Chondrocyte (in vitro differentiated cells): ENCODE results near the gene HBS1L. TPM values are rescaled to one million over a fixed set of nuclear protein-coding genes. Genes with fewer than 3 reads are reported as not detected.

Source experiments
- DNase-seq: peaks from one replicate; pipeline ENCODE4 v3.0.0; 2021; ENCODE audit warnings: mixed read lengths, low spot score
- H3K27ac Mint-ChIP-seq: one replicate; pipeline ENCODE4 v1.8.0; 2021; ENCODE audit warnings: mild to moderate bottlenecking, moderate library complexity, mixed read lengths; ENCODE audit not compliant: unreplicated experiment
- H3K27me3 Mint-ChIP-seq: 2 replicates; pipeline ENCODE4 v1.8.0; 2021; ENCODE audit warnings: low read depth, mixed read lengths
- H3K36me3 Mint-ChIP-seq: 2 replicates; pipeline ENCODE4 v1.8.0; 2021; ENCODE audit warnings: low read depth, mixed read lengths
- H3K4me1 Mint-ChIP-seq: 2 replicates; pipeline ENCODE4 v1.8.0; 2021; ENCODE audit warnings: low read depth, mild to moderate bottlenecking, mixed read lengths
- H3K4me3 Mint-ChIP-seq: one replicate; pipeline ENCODE4 v1.8.0; 2021; ENCODE audit warnings: mild to moderate bottlenecking, moderate library complexity, mixed read lengths; ENCODE audit not compliant: unreplicated experiment
- H3K9me3 Mint-ChIP-seq: 2 replicates; pipeline ENCODE4 v1.8.0; 2021; ENCODE audit warnings: low read depth, mixed read lengths
- CTCF ChIP-seq: fragments of 200-600 bp; sonication (generic); IDR thresholded peaks from 2 replicates; pipeline ENCODE4 v1.5.0; 2021; ENCODE audit warnings: antibody characterized with exemption, mild to moderate bottlenecking, moderate library complexity
- total RNA-seq: library from RNA; stranded (reverse); gene quantifications from 3 replicates; pipeline ENCODE4 v1.2.1, GENCODE V29; 2021

Gene HBS1L
- total RNA-seq, 1 donor from 2014 or later, result 70.4 TPM

- no peak overlapping the region for H3K27ac Mint-ChIP-seq
- H3K9me3 Mint-ChIP-seq, result peaks cover 11% of the 10 kb centered on the region
- no peaks in the 10 kb centered on the region for H3K27me3 Mint-ChIP-seq
- no peak for TF ChIP-seq CTCF
- H3K4me1 Mint-ChIP-seq, result no peaks in the 10 kb centered on the region
- DNase-seq, result no peak
- H3K36me3 Mint-ChIP-seq, result peaks cover 30% of the 10 kb centered on the region
- H3K4me3 Mint-ChIP-seq, result no peak overlapping the region
These were observed 95.0 kb downstream of the HBS1L start for GRCh38 chr6:134959603-134960002.

GRCh38 chr6:134956676-134957075 is 97.9 kb downstream of the HBS1L start:
- no peak for DNase-seq
- Mint-ChIP-seq H3K27ac (no peak overlapping the region), H3K27me3 (no peaks in the 10 kb centered on the region), H3K4me1 (no peaks in the 10 kb centered on the region), H3K36me3 (peaks cover 14% of the 10 kb centered on the region), H3K9me3 (peaks cover 11% of the 10 kb centered on the region), H3K4me3 (no peak overlapping the region)
- TF ChIP-seq CTCF, result no peak

- peaks cover 7% of the 10 kb centered on the region for H3K36me3 Mint-ChIP-seq
- H3K4me1 Mint-ChIP-seq, result no peaks in the 10 kb centered on the region
- H3K4me3 Mint-ChIP-seq, result no peak overlapping the region
- H3K27ac Mint-ChIP-seq, result no peak overlapping the region
- peaks cover 11% of the 10 kb centered on the region for H3K9me3 Mint-ChIP-seq
- no peak for TF ChIP-seq CTCF
- H3K27me3 Mint-ChIP-seq, result no peaks in the 10 kb centered on the region
- no peak for DNase-seq
These were observed 98.6 kb downstream of the HBS1L start for GRCh38 chr6:134956032-134956431.

DNA sequence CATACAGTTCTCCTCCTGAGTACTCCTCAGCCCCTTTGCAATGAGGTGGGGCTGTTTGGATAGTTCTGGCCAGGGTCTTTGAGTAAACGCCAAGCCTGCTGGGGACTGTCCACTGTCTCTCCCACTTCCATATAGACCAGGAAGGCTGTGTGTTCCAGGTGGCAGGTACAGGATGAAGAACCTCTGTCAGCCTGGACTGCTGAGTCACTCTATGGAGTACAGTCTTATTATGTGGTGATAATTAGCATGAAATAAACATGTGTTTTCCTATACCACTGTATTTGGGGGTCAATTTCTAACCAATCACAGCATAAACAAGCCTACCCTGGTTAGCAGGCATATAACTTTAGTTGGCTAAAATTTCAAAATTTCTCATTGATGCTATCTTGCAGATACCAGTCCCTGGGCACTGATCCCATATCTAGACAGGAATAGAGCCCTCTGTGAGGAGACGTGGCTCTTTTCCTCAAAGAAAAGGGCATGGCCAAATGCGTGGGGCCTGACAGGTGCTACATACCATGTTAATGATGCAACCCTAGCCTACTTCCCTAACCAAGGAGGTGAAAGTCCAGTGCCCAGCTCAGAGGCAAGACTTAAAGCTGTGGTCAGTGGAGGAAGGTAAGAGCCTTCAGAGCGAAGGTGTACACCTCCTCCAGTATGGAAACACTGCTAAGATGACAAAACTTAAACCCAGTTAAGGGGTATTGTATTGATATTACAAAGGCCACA is 100.2 kb downstream of the HBS1L start:
- Mint-ChIP-seq H3K27me3 (no peaks in the 10 kb centered on the region), H3K4me3 (no peak overlapping the region), H3K9me3 (peaks cover 3% of the 10 kb centered on the region), H3K27ac (no peak overlapping the region), H3K4me1 (no peaks in the 10 kb centered on the region), H3K36me3 (peaks cover 4% of the 10 kb centered on the region)
- no peak for TF ChIP-seq CTCF
- DNase-seq, result no peak

DNA sequence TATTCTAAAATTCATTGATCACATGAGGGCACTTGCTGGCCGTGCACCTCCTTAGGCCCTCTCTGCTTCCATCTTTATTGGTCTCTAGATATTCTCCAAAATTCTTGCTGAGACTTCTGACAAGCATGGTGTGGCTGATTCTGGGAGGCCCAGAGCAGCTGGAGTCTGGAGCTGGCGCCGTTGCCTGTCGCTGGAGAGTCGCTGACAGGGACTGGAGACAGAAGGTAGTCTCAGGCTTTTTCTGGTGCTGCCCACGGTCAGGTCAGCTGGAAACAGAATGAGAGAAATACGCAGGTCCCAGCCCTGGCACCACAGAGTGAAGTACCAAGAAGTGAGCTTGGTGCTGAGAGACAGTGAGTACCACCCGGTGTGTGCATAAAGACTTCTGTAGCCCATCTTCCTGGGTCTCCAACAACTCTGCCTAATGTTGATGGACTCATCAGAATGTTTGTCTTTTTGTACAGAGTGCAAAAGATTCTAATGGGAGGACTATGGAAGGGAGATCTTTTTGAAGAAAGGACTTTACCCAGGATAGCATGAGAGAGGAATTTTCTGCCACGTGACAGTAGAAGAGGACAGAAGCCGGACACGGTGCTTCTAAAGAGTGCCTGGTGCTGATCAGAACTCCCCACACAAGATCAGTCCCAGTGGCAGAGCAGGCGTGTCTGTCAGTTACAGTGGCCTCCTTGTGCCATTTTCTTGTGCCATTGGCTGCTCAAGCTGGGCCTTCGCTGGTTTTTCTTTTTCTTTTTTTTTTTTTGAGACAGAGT is 102.9 kb downstream of the HBS1L start:
- no peak for DNase-seq
- no peaks in the 10 kb centered on the region for H3K36me3 Mint-ChIP-seq
- TF ChIP-seq CTCF, result no peak
- no peaks in the 10 kb centered on the region for H3K27me3 Mint-ChIP-seq
- no peaks in the 10 kb centered on the region for H3K4me1 Mint-ChIP-seq
- no peaks in the 10 kb centered on the region for H3K9me3 Mint-ChIP-seq
- no peak overlapping the region for H3K4me3 Mint-ChIP-seq
- H3K27ac Mint-ChIP-seq, result no peak overlapping the region
